ENCODE data around the gene PLCG2. TPM values are rescaled to one million over a fixed set of nuclear protein-coding genes. Genes with fewer than 3 reads are reported as not detected.

The PLCG2 gene
- polyA plus RNA-seq, 3 donors, result 19.5 to 47.4 (median 35.5) TPM

DNA sequence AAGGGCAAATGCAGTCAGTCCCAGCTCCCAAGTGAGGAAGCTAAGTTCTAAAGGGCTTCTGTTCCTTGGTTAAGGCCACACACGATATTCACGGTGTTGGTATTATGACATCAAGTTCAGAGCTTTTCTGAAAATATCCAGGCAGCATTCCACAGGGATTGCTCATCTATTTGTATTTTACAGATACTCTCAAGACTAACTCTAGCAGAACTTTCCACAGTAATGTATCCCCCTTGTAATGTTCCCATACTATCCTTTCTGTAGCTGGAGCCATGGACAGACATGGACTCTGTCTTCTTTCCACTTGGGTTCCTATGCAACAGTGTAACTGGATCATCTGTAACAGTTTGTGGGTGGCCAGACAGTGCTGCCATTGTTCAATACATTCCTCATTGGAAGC is 218.6 kb downstream of the PLCG2 start:
- no peak overlapping the region for H3K4me2 ChIP-seq (replicated peaks; ENCODE audit: extremely low read depth, low read length, poor library complexity, severe bottlenecking)

DNA sequence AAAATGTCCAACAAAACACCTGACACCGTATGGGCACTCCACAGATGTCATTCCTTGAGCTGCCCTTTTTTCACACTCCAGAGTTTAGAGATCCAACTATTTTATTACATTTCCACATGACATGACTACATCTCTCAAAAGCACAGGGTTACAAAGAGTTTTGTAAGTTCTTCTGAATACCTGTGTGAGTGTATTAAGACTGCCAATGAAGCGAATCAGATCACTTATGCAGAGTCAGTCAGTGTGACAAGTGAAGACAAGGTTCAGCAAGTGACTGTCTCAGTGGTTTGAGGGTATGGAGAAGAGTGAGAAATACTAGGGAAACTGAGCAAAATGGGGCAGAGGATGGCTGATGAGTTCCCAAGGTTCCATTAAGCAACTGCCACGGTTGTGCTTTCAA is 223.7 kb downstream of the PLCG2 start:
- H3K9me3 ChIP-seq (replicated peaks in 1 of 2; ENCODE audit: control insufficient read depth in 1 of 2, insufficient read depth in 1 of 2, low read length in 2 of 2), result no peaks in the 10 kb centered on the region
- H3K9ac ChIP-seq (ENCODE audit: insufficient read depth, low read length, poor library complexity, severe bottlenecking), result no peak overlapping the region
- no peak for TF ChIP-seq CTCF (IDR thresholded peaks at IDR 0.05)
- Mint-ChIP-seq H3K27ac (no peak overlapping the region), H3K36me3 (no peaks in the 10 kb centered on the region), H3K9me3 (peaks cover 0 to 5% (median 2%) of the 10 kb centered on the region in 7 donors), H3K4me3 (no peak overlapping the region), H3K4me1 (no peaks in the 10 kb centered on the region), H3K27me3 (ENCODE audit: low read depth in 3 of 3) (peaks cover 0 to 2% (median 0%) of the 10 kb centered on the region in 3 donors)
- no peaks in the 10 kb centered on the region for H3K79me2 ChIP-seq (ENCODE audit: insufficient read depth, low read length)
- no peaks in the 10 kb centered on the region for H4K20me1 ChIP-seq (ENCODE audit: insufficient read depth, low read length)
- no peak overlapping the region for H3K27ac ChIP-seq (ENCODE audit: low read depth in 1 of 2, low read length in 2 of 2)
- no peak overlapping the region for H3K4me3 ChIP-seq (replicated peaks in 1 of 3; ENCODE audit: low read depth in 2 of 3, low read length in 3 of 3)
- no peaks in the 10 kb centered on the region for H3K4me1 ChIP-seq (ENCODE audit: control insufficient read depth in 1 of 2, insufficient read depth in 2 of 2, low read length in 2 of 2)
- DNase-seq, result no peak
- no peaks in the 10 kb centered on the region for H3K27me3 ChIP-seq (ENCODE audit: control insufficient read depth in 2 of 2, insufficient read depth in 2 of 2, low read length in 2 of 2)
- 92% methylated on average over 2 of the region's 3 CpGs for WGBS (ENCODE audit: insufficient coverage)
- H2AFZ ChIP-seq (ENCODE audit: insufficient read depth, low read depth, low read length, poor library complexity, severe bottlenecking), result no peak overlapping the region
- no peaks in the 10 kb centered on the region for H3K36me3 ChIP-seq (replicated peaks in 1 of 2; ENCODE audit: control insufficient read depth in 1 of 2, insufficient read depth in 2 of 2, low read length in 2 of 2)
- H3K4me2 ChIP-seq (replicated peaks; ENCODE audit: extremely low read depth, low read length, poor library complexity, severe bottlenecking), result no peak overlapping the region
- intact Hi-C loops (cut with micrococcal nuclease), result no loop called here

More for the DNA sequence above, 218.6 kb downstream of the PLCG2 start:
- 94% methylated on average over 2 of the region's 2 CpGs for WGBS (ENCODE audit: insufficient coverage)
- intact Hi-C loops (cut with micrococcal nuclease), result no loop called here
- H3K27me3 Mint-ChIP-seq (ENCODE audit: low read depth in 3 of 3), result peaks cover 0 to 2% (median 0%) of the 10 kb centered on the region in 3 donors
- H3K9me3 Mint-ChIP-seq, result peaks cover 0 to 5% (median 0%) of the 10 kb centered on the region in 7 donors
- H3K36me3 Mint-ChIP-seq, result no peaks in the 10 kb centered on the region
- H3K27ac Mint-ChIP-seq, result no peak overlapping the region
- no peak overlapping the region for H3K27ac ChIP-seq (ENCODE audit: low read depth in 1 of 2, low read length in 2 of 2)
- no peaks in the 10 kb centered on the region for H3K27me3 ChIP-seq (ENCODE audit: control insufficient read depth in 2 of 2, insufficient read depth in 2 of 2, low read length in 2 of 2)
- H3K4me3 Mint-ChIP-seq, result no peak overlapping the region
- H4K20me1 ChIP-seq (ENCODE audit: insufficient read depth, low read length), result no peaks in the 10 kb centered on the region
- no peak overlapping the region for H3K4me3 ChIP-seq (replicated peaks in 1 of 3; ENCODE audit: low read depth in 2 of 3, low read length in 3 of 3)
- DNase-seq, result no peak
- H3K4me1 ChIP-seq (ENCODE audit: control insufficient read depth in 1 of 2, insufficient read depth in 2 of 2, low read length in 2 of 2), result no peaks in the 10 kb centered on the region
- no peaks in the 10 kb centered on the region for H3K9me3 ChIP-seq (replicated peaks in 1 of 2; ENCODE audit: control insufficient read depth in 1 of 2, insufficient read depth in 1 of 2, low read length in 2 of 2)
- no peak overlapping the region for H3K9ac ChIP-seq (ENCODE audit: insufficient read depth, low read length, poor library complexity, severe bottlenecking)
- no peak overlapping the region for H2AFZ ChIP-seq (ENCODE audit: insufficient read depth, low read depth, low read length, poor library complexity, severe bottlenecking)
- no peaks in the 10 kb centered on the region for H3K79me2 ChIP-seq (ENCODE audit: insufficient read depth, low read length)
- no peak for TF ChIP-seq CTCF (IDR thresholded peaks at IDR 0.05)
- H3K4me1 Mint-ChIP-seq, result no peaks in the 10 kb centered on the region
- no peaks in the 10 kb centered on the region for H3K36me3 ChIP-seq (replicated peaks in 1 of 2; ENCODE audit: control insufficient read depth in 1 of 2, insufficient read depth in 2 of 2, low read length in 2 of 2)

Data from CD14-positive monocyte (primary cell).